HCT116 (cell line): ENCODE results near the gene GNG2. TPM values are rescaled to one million over a fixed set of nuclear protein-coding genes. Genes with fewer than 3 reads are reported as not detected.

Experiments
- ATAC-seq: fragments of 200-7000 bp; cut with Tn5 transposase; 2 replicates; pipeline ENCODE4 v1.9.1; 2020; ENCODE audit warnings: mild to moderate bottlenecking, moderate library complexity
- Bru-seq: library from RNA; stranded (reverse); fragments of 400-500 nt; gene quantifications from one replicate; lab custom pipeline; 2021; lab: Mats Ljungman, UMichigan
- BruChase-seq, 2 experiments: library from RNA; stranded (reverse); fragments of 400-500 nt; gene quantifications; one replicate each; lab custom pipeline; 2021; lab: Mats Ljungman, UMichigan
- BruUV-seq: library from RNA; stranded (reverse); fragments of 400-500 nt; replicated peaks from 2 replicates; lab custom pipeline; 2021; lab: Mats Ljungman, UMichigan
- CTCF ChIA-PET: fragments of 300-600 bp; sonication (Branson Sonifier 250); formaldehyde crosslinking; loops from one replicate; lab custom pipeline; 2021; ENCODE audit warnings: antibody characterized with exemption; lab: Charles Lee
- POLR2A ChIA-PET: fragments of 300-600, 350-600 bp; sonication (Branson Sonifier 250); formaldehyde crosslinking; loops from one replicate; lab custom pipeline; 2021; ENCODE audit warnings: antibody characterized with exemption; lab: Charles Lee
- RAD21 ChIA-PET, 2 experiments: fragments of 300-600 bp; sonication (Branson Sonifier 250); formaldehyde crosslinking; loops; one replicate each; lab custom pipeline; 2023; ENCODE audit warnings: low total read pairs in 2 of 2; ENCODE audit not compliant: uncharacterized antibody in 2 of 2, unreplicated experiment in 2 of 2, low non-redundant PET in 1 of 2; lab: Charles Lee
- DNase-seq: peaks from one replicate; pipeline ENCODE4 v3.0.0-alpha.2; 2010; ENCODE audit warnings: low read depth, low spot score
- H2AFZ ChIP-seq: fragments of 200-600 bp; shearing (Covaris generic), sonication (generic); 2 replicates; pipeline ENCODE4 v1.6.1; 2017; ENCODE audit warnings: low read depth, mixed run types, mixed read lengths, antibody characterized with exemption, low read length; ENCODE audit not compliant: poor library complexity, severe bottlenecking
- H3K27ac ChIP-seq: 2 replicates; pipeline ENCODE4 v1.5.1; 2012; ENCODE audit warnings: low read depth, low read length
- H3K27me3 ChIP-seq: fragments of 200-600 bp; sonication (generic); 2 replicates; pipeline ENCODE4 v1.6.1; 2016; ENCODE audit warnings: mixed run types, low read length, mixed read lengths; ENCODE audit not compliant: insufficient read depth
- H3K36me3 ChIP-seq, 2 experiments: fragments of 200-500 bp in 1 of 2; fragments of 200-600 bp in 1 of 2; sonication (Bioruptor generic) in 1 of 2; sonication (generic) in 1 of 2; 2 replicates each; pipeline versions ENCODE4 v1.5.1 to v1.6.1; 2014 to 2016; ENCODE audit warnings: low read length in 2 of 2, inconsistent platforms in 1 of 2, mixed read lengths in 1 of 2, mixed run types in 1 of 2; ENCODE audit not compliant: insufficient read depth in 2 of 2, control insufficient read depth in 1 of 2
- H3K4me1 ChIP-seq, 2 experiments: fragments of 200-600 bp in 1 of 2; sonication (generic) in 1 of 2; 2 replicates each; pipeline versions ENCODE4 v1.5.1 to v1.6.1; 2012 to 2017; ENCODE audit warnings: low read length in 2 of 2, inconsistent platforms in 1 of 2, mild to moderate bottlenecking in 1 of 2, mixed read lengths in 1 of 2, mixed run types in 1 of 2, moderate library complexity in 1 of 2; ENCODE audit not compliant: insufficient read depth in 2 of 2, control insufficient read depth in 1 of 2
- H3K4me2 ChIP-seq: fragments of 200-600 bp; sonication (generic); 2 replicates; pipeline ENCODE4 v1.6.1; 2017; ENCODE audit warnings: mixed run types, low read length, mixed read lengths
- H3K4me3 ChIP-seq, 2 experiments: fragments of 200-600 bp in 1 of 2; sonication (generic) in 1 of 2; replicated peaks in 1 of 2; 2 replicates each; pipeline ENCODE4 v1.5.1; 2011 to 2016; ENCODE audit warnings: low read length in 2 of 2, control low read depth in 1 of 2, low read depth in 1 of 2, mild to moderate bottlenecking in 1 of 2, mixed read lengths in 1 of 2, mixed run types in 1 of 2
- H3K79me2 ChIP-seq: fragments of 200-600 bp; sonication (generic); 2 replicates; pipeline ENCODE4 v1.6.1; 2017; ENCODE audit warnings: mild to moderate bottlenecking, mixed run types, low read length, moderate library complexity, mixed read lengths; ENCODE audit not compliant: insufficient read depth
- H3K9ac ChIP-seq: fragments of 200-600 bp; sonication (generic); 2 replicates; pipeline ENCODE4 v1.6.1; 2016; ENCODE audit warnings: low read length, mixed read lengths
- H3K9me2 ChIP-seq: fragments of 200-600 bp; sonication (generic), shearing (Covaris generic); 2 replicates; pipeline ENCODE4 v1.6.1; 2017; ENCODE audit warnings: mixed run types, mild to moderate bottlenecking, moderate library complexity; ENCODE audit not compliant: insufficient read depth
- H3K9me3 ChIP-seq, 2 experiments: fragments of 200-500 bp in 1 of 2; fragments of 200-600 bp in 1 of 2; sonication (Bioruptor generic) in 1 of 2; sonication (generic) in 1 of 2; 2 replicates each; pipeline ENCODE4 v1.6.1; 2014 to 2017; ENCODE audit warnings: low read length in 2 of 2, mixed read lengths in 2 of 2, inconsistent platforms in 1 of 2, low read depth in 1 of 2, mild to moderate bottlenecking in 1 of 2, mixed run types in 1 of 2, moderate library complexity in 1 of 2; ENCODE audit not compliant: control insufficient read depth in 1 of 2, insufficient read depth in 1 of 2
- H4K20me1 ChIP-seq: fragments of 200-600 bp; sonication (generic), shearing (Covaris generic); 2 replicates; pipeline ENCODE4 v1.6.1; 2017; ENCODE audit warnings: mixed run types, mild to moderate bottlenecking, moderate library complexity; ENCODE audit not compliant: insufficient read depth
- ATF3 ChIP-seq: IDR thresholded peaks from 2 replicates; pipeline ENCODE4 v1.6.1; 2012
- CBX3 ChIP-seq: IDR thresholded peaks from 2 replicates; pipeline ENCODE4 v1.6.1; 2012; ENCODE audit warnings: low read depth
- CTCF ChIP-seq, 3 experiments: fragments of 200-600 bp in 1 of 3; sonication (generic) in 1 of 3; IDR thresholded peaks in 2 of 3; conservative IDR thresholded peaks in 1 of 3; 2 replicates each; pipeline ENCODE4 v1.5.1; 2012 to 2017; ENCODE audit warnings: low read depth in 2 of 3, low read length in 2 of 3, antibody characterized with exemption in 1 of 3, borderline replicate concordance in 1 of 3, control low read depth in 1 of 3, mild to moderate bottlenecking in 1 of 3, mixed read lengths in 1 of 3, mixed run types in 1 of 3, moderate library complexity in 1 of 3; ENCODE audit not compliant: insufficient read depth in 1 of 3
- EGR1 ChIP-seq: IDR thresholded peaks from 2 replicates; pipeline ENCODE4 v1.6.1; 2012; ENCODE audit warnings: low read depth
- ELF1 ChIP-seq: IDR thresholded peaks from 2 replicates; pipeline ENCODE4 v1.6.1; 2012; ENCODE audit warnings: low read depth, borderline replicate concordance
- EZH2 ChIP-seq: fragments of 200-600 bp; sonication (generic); IDR thresholded peaks from 2 replicates; pipeline ENCODE4 v1.6.1; 2017; ENCODE audit warnings: antibody characterized with exemption, mixed run types
- EZH2phosphoT487 ChIP-seq: fragments of 200-600 bp; IDR thresholded peaks from 2 replicates; pipeline ENCODE4 v1.6.1; 2018; ENCODE audit warnings: antibody characterized with exemption, borderline replicate concordance
- JUND ChIP-seq: IDR thresholded peaks from 2 replicates; pipeline ENCODE4 v1.6.1; 2012
- MAX ChIP-seq: IDR thresholded peaks from 2 replicates; pipeline ENCODE4 v1.6.1; 2012
- POLR2AphosphoS5 ChIP-seq: IDR thresholded peaks from 2 replicates; pipeline ENCODE4 v1.6.1; 2011; ENCODE audit warnings: mild to moderate bottlenecking, low read depth, low read length, moderate library complexity
- RAD21 ChIP-seq: IDR thresholded peaks from 2 replicates; pipeline ENCODE4 v1.6.1; 2012; ENCODE audit warnings: low read depth, mild to moderate bottlenecking
- REST ChIP-seq: IDR thresholded peaks from 2 replicates; pipeline ENCODE4 v1.6.1; 2012; ENCODE audit warnings: low read depth
- SIN3A ChIP-seq: IDR thresholded peaks from 2 replicates; pipeline ENCODE4 v1.6.1; 2012; ENCODE audit warnings: low read depth
- SP1 ChIP-seq: IDR thresholded peaks from 2 replicates; pipeline ENCODE4 v1.6.1; 2012; ENCODE audit warnings: low read depth
- SRF ChIP-seq: IDR thresholded peaks from 2 replicates; pipeline ENCODE4 v1.6.1; 2012; ENCODE audit warnings: low read depth
- TCF7L2 ChIP-seq: IDR thresholded peaks from 2 replicates; pipeline ENCODE4 v1.7.0; 2011; ENCODE audit warnings: borderline replicate concordance, inconsistent platforms; ENCODE audit not compliant: insufficient read depth, insufficient read length; ENCODE audit errors: extremely low read depth
- YY1 ChIP-seq: IDR thresholded peaks from 2 replicates; pipeline ENCODE4 v1.6.1; 2011; ENCODE audit warnings: low read length, low read depth, moderate library complexity, mild to moderate bottlenecking; ENCODE audit not compliant: insufficient replicate concordance; ENCODE audit errors: extremely low read depth
- ZBTB33 ChIP-seq: IDR thresholded peaks from 2 replicates; pipeline ENCODE4 v1.6.1; 2011; ENCODE audit warnings: mild to moderate bottlenecking, low read length, moderate library complexity; ENCODE audit not compliant: insufficient replicate concordance; ENCODE audit errors: extremely low read depth
- intact Hi-C: fragments of 100-400 bp; cut with micrococcal nuclease; formaldehyde crosslinking; loops from 2 replicates; pipeline ENCODE4 v1.10.0; 2022
- long read RNA-seq: library from polyadenylated mRNA; unstranded; transcript quantifications from one replicate; pipeline ENCODE4 v2.0.0, GENCODE V29; 2021; ENCODE audit not compliant: unreplicated experiment
- polyA plus RNA-seq: library from polyadenylated mRNA; unstranded; fragments of >200 nt; gene quantifications from 2 replicates; pipeline ENCODE4 v1.2.1, GENCODE V29; 2012; ENCODE audit warnings: missing spikeins
- total RNA-seq: library from RNA; stranded (reverse); gene quantifications from one replicate; pipeline ENCODE4 v1.2.1, GENCODE V29; 2021; ENCODE audit not compliant: unreplicated experiment

Gene GNG2
- total RNA-seq (0.74 TPM), Bru-seq, nascent RNA (percentile 13 among the genes with signal in this experiment), BruChase-seq, experiment 1, labeled RNA remaining after a 6-hour chase (percentile 11 among the genes with signal in this experiment), BruChase-seq, experiment 2, labeled RNA remaining after a 2-hour chase (percentile 12 among the genes with signal in this experiment)
- polyA plus RNA-seq = 0.05 and 0.20 TPM in 2 replicates
- long read RNA-seq = 0 reads

GRCh38 chr14:51860164-51860824 is at the start of gene GNG2:
Gene GNG2 (plus strand): TSS chr14:51860612. CDS start chr14:51950679, 90,067 bp downstream.
- peak within 1 kb of the TSS; percentile 61 for H3K4me2 ChIP-seq
- ChIA-PET RAD21 (no interaction called here), POLR2A (no interaction called here), CTCF (no interaction called here)
- H4K20me1 ChIP-seq = no peaks in the 10 kb centered on the region
- peak; percentile 86 for ATAC-seq
- no peaks in the 10 kb centered on the region; the same call in 1 of the 2 replicates for H3K27me3 ChIP-seq
- intact Hi-C loops = no loop called here
- no peak within 1 kb of the TSS for H3K9ac ChIP-seq
- H3K79me2 ChIP-seq = no peaks in the 10 kb centered on the region
- no peak within 1 kb of the TSS for H3K27ac ChIP-seq
- H3K36me3 ChIP-seq = no peaks in the 10 kb centered on the region
- H2AFZ ChIP-seq = peak within 1 kb of the TSS; percentile 59
- no peaks in the 10 kb centered on the region for H3K9me2 ChIP-seq
- no peaks in the 10 kb centered on the region; a peak in 1 of 4 replicates for H3K4me1 ChIP-seq
- DNase-seq = no peak
- H3K9me3 ChIP-seq = no peaks in the 10 kb centered on the region
- BruUV-seq = no TSS peak
- H3K4me3 ChIP-seq = peak within 1 kb of the TSS; percentile 22 to 42
- TF ChIP-seq EGR1 (no peak), TCF7L2 (no peak), RAD21 (no peak), JUND (no peak), REST (no peak), SRF (no peak), CTCF (IDR thresholded peaks at IDR 0.05 in 2 of 3, conservative IDR thresholded peaks at IDR 0.05 in 1 of 3; ENCODE audit: borderline replicate concordance in 1 of 3, insufficient read depth in 1 of 3, low read depth in 2 of 3, low read length in 2 of 3) (no peak), EZH2 (no peak), SP1 (no peak), EZH2phosphoT487 (no peak), YY1 (no peak), ELF1 (no peak), POLR2AphosphoS5 (no peak), ZBTB33 (no peak), SIN3A (no peak), CBX3 (no peak), ATF3 (no peak), MAX (no peak)
